ENCODE results near the gene CEACAM7.
"Not testable (repeated sequence)": the region's sequence is repeated elsewhere in the genome, so short reads cannot be mapped to it uniquely, and the experiment has no call there.

CEACAM7 gene

DNA sequence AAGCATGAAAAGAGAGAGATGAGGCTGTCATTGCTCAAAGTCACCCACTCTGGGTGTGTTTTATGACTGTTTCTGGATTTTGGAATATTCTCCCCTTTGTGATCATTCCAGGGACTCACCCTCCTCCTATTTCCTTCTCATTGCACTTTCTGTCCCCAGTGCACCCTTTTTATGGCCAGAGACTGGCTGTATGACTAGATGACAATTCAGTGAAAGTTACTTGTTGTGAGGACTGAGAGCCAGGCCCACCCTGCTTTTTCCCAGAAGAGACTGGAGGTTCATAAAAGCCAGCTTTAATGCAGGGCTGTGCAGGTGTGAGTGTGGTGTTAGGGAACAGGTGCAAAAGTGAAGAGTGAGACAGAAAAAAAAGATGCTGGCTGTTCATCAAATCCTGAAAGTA is 17.3 kb downstream of the CEACAM7 start:
- ATAC-seq (ENCODE audit: low read depth), result no peak
- no peak for TF ChIP-seq CTCF (IDR thresholded peaks at IDR 0.05; ENCODE audit: poor library complexity, severe bottlenecking)
- DNase-seq (ENCODE audit: low spot score), result no peak
- Histone ChIP-seq H3K27me3 (ENCODE audit: insufficient read depth, poor library complexity, severe bottlenecking) (peaks cover 21% of the 10 kb centered on the region), H3K4me3 (ENCODE audit: severe bottlenecking) (no peak overlapping the region), H3K36me3 (ENCODE audit: low read depth) (no peaks in the 10 kb centered on the region), H3K9me3 (ENCODE audit: severe bottlenecking) (no peaks in the 10 kb centered on the region), H3K27ac (ENCODE audit: poor library complexity, severe bottlenecking) (no peak overlapping the region), H3K4me1 (ENCODE audit: insufficient read depth, poor library complexity, severe bottlenecking) (no peaks in the 10 kb centered on the region)

DNA sequence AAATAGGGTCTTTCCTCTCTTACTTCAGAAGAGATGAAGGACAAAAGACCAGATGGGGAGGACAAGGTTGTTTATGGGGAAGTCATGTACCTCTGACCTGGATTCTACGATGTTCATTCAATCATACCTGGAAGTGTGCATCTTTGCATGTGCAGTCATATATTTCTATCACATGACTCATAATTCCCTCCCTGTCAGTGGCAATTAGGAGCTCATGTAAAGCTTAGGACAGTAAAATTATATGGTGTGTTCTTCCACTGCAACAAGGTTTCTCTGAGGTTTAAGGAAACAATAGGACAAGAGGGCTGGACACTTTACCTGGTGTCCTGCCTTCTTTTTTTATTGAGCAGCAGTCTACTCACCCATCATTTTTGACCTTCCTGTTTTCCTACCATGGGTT is 19.8 kb downstream of the CEACAM7 start:
- no peak overlapping the region for H3K4me3 ChIP-seq (ENCODE audit: severe bottlenecking)
- no peak overlapping the region for H3K27ac ChIP-seq (ENCODE audit: poor library complexity, severe bottlenecking)
- H3K4me1 ChIP-seq (ENCODE audit: insufficient read depth, poor library complexity, severe bottlenecking), result no peaks in the 10 kb centered on the region
- DNase-seq (ENCODE audit: low spot score) (no peak), ATAC-seq (ENCODE audit: low read depth) (no peak)
- peaks cover 4% of the 10 kb centered on the region for H3K27me3 ChIP-seq (ENCODE audit: insufficient read depth, poor library complexity, severe bottlenecking)
- no peaks in the 10 kb centered on the region for H3K9me3 ChIP-seq (ENCODE audit: severe bottlenecking)
- no peak for TF ChIP-seq CTCF (IDR thresholded peaks at IDR 0.05; ENCODE audit: poor library complexity, severe bottlenecking)
- no peaks in the 10 kb centered on the region for H3K36me3 ChIP-seq (ENCODE audit: low read depth)

DNA sequence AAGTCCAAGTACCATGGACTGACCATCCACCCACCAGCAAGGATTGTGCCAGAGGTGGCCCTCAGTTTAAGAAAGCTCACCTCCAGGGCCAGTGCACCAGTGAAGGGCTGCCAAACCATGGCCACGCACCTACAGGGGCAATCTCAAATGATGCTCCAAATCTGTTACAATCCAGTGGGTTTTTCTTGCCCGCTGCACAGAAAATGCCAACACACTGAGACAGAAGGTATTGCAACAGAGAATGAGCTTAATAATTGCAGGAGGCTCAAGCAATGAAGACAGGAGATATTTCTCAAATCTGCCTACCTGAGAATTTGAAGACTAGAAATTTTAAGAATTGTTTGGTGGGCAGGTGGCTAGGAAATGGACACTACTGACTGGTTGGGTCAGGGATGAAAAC is 22.0 kb downstream of the CEACAM7 start:
- Histone ChIP-seq H3K4me3 (ENCODE audit: severe bottlenecking) (no peak overlapping the region), H3K4me1 (ENCODE audit: insufficient read depth, poor library complexity, severe bottlenecking) (no peaks in the 10 kb centered on the region), H3K27ac (ENCODE audit: poor library complexity, severe bottlenecking) (no peak overlapping the region), H3K27me3 (ENCODE audit: insufficient read depth, poor library complexity, severe bottlenecking) (peaks cover 4% of the 10 kb centered on the region), H3K9me3 (ENCODE audit: severe bottlenecking) (no peaks in the 10 kb centered on the region), H3K36me3 (ENCODE audit: low read depth) (no peaks in the 10 kb centered on the region)
- ATAC-seq (ENCODE audit: low read depth), result no peak
- TF ChIP-seq CTCF (IDR thresholded peaks at IDR 0.05; ENCODE audit: poor library complexity, severe bottlenecking), result no peak
- DNase-seq (ENCODE audit: low spot score), result no peak

- Histone ChIP-seq H3K36me3 (ENCODE audit: low read depth) (no peaks in the 10 kb centered on the region), H3K9me3 (ENCODE audit: severe bottlenecking) (no peaks in the 10 kb centered on the region), H3K27ac (ENCODE audit: poor library complexity, severe bottlenecking) (no peak overlapping the region), H3K27me3 (ENCODE audit: insufficient read depth, poor library complexity, severe bottlenecking) (peaks cover 26% of the 10 kb centered on the region), H3K4me3 (ENCODE audit: severe bottlenecking) (no peak overlapping the region), H3K4me1 (ENCODE audit: insufficient read depth, poor library complexity, severe bottlenecking) (no peaks in the 10 kb centered on the region)
- ATAC-seq (ENCODE audit: low read depth), result no peak
- no peak for TF ChIP-seq CTCF (IDR thresholded peaks at IDR 0.05; ENCODE audit: poor library complexity, severe bottlenecking)
- no peak for DNase-seq (ENCODE audit: low spot score)
Measured at GRCh38 chr19:41657157-41657556, 30.9 kb downstream of the CEACAM7 start.

DNA sequence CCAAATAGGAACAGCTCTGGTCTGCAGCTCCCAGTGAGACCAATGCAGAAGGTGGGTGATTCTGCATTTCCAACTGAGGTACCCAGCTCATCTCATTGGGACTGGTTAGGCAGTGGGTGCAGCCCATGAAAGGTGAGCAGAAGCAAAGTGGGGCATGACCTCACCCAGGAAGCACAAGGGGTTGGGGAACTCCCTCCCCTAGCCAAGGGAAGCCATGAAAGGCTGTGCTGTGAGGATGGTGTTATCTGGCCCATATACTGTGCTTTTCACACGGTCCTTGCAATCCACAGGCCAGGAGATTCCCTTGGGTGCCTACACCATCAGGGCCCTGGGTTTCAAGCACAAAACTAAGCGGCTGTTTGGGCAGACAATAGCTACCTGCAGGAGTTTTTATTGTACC is 31.3 kb downstream of the CEACAM7 start:
- peaks cover 26% of the 10 kb centered on the region for H3K27me3 ChIP-seq (ENCODE audit: insufficient read depth, poor library complexity, severe bottlenecking)
- H3K9me3 ChIP-seq (ENCODE audit: severe bottlenecking); ATAC-seq (ENCODE audit: low read depth); DNase-seq (ENCODE audit: low spot score); H3K4me3 ChIP-seq (ENCODE audit: severe bottlenecking); H3K36me3 ChIP-seq (ENCODE audit: low read depth); H3K27ac ChIP-seq (ENCODE audit: poor library complexity, severe bottlenecking); H3K4me1 ChIP-seq (ENCODE audit: insufficient read depth, poor library complexity, severe bottlenecking): not testable (repeated sequence)

Data from RWPE2 (cell line).